ENCODE measurements around the gene EVI2A. TPM values are rescaled to one million over a fixed set of nuclear protein-coding genes. Genes with fewer than 3 reads are reported as not detected.

Gene EVI2A
- total and polyA plus RNA-seq, 10 of the 15 experiments (the other 5 are each of a cell fraction or from before 2014, with no cell fraction given): 4.6 to 78.3 (median 25.7) TPM

DNA sequence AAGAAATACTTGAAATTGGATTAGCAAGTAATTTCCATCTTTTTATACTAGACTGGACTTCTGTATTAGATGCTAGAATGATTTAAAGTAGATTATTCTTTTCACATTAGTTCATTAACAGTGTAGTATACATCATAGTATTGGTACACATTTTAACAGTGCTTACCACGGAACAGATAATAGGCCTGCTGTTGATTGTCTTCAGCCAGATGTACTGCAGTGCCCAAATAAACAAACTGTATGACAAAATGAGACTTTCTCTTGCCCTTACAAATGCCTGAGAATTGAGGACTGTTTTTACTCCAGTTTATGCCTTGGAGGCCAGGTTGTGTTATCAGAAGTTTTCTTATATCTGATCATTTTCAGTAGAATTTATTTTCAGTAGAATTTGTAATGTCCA lies 631 bp downstream of the EVI2A start:
- no peaks in the 10 kb centered on the region for H3K27me3 ChIP-seq (replicated peaks in 1 of 2; ENCODE audit: control insufficient read depth in 2 of 2, insufficient read depth in 2 of 2, low read length in 1 of 2)
- CTCF ChIA-PET: interaction anchor here (1.5 to 3.5 kb wide), 2 partner anchors 11 to 71 kb away, joined by 4 to 21 read pairs; no protein-coding TSS in a partner anchor
- H3K9ac ChIP-seq (ENCODE audit: control insufficient read depth, insufficient read depth, low read length): peak overlapping the region; percentile 54
- H3K4me1 ChIP-seq (ENCODE audit: control insufficient read depth, insufficient read depth, low read length): peaks cover 7% of the 10 kb centered on the region
- peaks cover 56% of the 10 kb centered on the region for H3K79me2 ChIP-seq (ENCODE audit: control insufficient read depth, insufficient read depth, low read length)
- BruUV-seq (replicated peaks): no TSS peak
- peak overlapping the region; percentile 95 for H3K27ac ChIP-seq (ENCODE audit: control insufficient read depth, insufficient read depth)
- in situ Hi-C loops (cut with MboI) (no loop called here), intact Hi-C loops (cut with micrococcal nuclease; ENCODE audit: unreplicated experiment) (no loop called here)
- 3% methylated on average over 1 of the region's 1 CpG for WGBS (ENCODE audit: insufficient coverage, insufficient replicate concordance, low lambda C conversion rate, missing lambda C conversion rate)
- no peak for TF ChIP-seq RBBP5 (conservative IDR thresholded peaks at IDR 0.05)
- TF ChIP-seq, protein P1, sequence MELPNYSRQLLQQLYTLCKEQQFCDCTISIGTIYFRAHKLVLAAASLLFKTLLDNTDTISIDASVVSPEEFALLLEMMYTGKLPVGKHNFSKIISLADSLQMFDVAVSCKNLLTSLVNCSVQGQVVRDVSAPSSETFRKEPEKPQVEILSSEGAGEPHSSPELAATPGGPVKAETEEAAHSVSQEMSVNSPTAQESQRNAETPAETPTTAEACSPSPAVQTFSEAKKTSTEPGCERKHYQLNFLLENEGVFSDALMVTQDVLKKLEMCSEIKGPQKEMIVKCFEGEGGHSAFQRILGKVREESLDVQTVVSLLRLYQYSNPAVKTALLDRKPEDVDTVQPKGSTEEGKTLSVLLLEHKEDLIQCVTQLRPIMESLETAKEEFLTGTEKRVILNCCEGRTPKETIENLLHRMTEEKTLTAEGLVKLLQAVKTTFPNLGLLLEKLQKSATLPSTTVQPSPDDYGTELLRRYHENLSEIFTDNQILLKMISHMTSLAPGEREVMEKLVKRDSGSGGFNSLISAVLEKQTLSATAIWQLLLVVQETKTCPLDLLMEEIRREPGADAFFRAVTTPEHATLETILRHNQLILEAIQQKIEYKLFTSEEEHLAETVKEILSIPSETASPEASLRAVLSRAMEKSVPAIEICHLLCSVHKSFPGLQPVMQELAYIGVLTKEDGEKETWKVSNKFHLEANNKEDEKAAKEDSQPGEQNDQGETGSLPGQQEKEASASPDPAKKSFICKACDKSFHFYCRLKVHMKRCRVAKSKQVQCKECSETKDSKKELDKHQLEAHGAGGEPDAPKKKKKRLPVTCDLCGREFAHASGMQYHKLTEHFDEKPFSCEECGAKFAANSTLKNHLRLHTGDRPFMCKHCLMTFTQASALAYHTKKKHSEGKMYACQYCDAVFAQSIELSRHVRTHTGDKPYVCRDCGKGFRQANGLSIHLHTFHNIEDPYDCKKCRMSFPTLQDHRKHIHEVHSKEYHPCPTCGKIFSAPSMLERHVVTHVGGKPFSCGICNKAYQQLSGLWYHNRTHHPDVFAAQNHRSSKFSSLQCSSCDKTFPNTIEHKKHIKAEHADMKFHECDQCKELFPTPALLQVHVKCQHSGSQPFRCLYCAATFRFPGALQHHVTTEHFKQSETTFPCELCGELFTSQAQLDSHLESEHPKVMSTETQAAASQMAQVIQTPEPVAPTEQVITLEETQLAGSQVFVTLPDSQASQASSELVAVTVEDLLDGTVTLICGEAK (IDR thresholded peaks at IDR 0.05; ENCODE audit: borderline replicate concordance): no peak
- no peak for TF ChIP-seq BRCA1 (IDR thresholded peaks at IDR 0.05; ENCODE audit: low read depth, low read length)
- TF ChIP-seq, protein P2, sequence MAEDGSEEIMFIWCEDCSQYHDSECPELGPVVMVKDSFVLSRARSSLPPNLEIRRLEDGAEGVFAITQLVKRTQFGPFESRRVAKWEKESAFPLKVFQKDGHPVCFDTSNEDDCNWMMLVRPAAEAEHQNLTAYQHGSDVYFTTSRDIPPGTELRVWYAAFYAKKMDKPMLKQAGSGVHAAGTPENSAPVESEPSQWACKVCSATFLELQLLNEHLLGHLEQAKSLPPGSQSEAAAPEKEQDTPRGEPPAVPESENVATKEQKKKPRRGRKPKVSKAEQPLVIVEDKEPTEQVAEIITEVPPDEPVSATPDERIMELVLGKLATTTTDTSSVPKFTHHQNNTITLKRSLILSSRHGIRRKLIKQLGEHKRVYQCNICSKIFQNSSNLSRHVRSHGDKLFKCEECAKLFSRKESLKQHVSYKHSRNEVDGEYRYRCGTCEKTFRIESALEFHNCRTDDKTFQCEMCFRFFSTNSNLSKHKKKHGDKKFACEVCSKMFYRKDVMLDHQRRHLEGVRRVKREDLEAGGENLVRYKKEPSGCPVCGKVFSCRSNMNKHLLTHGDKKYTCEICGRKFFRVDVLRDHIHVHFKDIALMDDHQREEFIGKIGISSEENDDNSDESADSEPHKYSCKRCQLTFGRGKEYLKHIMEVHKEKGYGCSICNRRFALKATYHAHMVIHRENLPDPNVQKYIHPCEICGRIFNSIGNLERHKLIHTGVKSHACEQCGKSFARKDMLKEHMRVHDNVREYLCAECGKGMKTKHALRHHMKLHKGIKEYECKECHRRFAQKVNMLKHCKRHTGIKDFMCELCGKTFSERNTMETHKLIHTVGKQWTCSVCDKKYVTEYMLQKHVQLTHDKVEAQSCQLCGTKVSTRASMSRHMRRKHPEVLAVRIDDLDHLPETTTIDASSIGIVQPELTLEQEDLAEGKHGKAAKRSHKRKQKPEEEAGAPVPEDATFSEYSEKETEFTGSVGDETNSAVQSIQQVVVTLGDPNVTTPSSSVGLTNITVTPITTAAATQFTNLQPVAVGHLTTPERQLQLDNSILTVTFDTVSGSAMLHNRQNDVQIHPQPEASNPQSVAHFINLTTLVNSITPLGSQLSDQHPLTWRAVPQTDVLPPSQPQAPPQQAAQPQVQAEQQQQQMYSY (CRISPR knock-in tag; IDR thresholded peaks at IDR 0.05): no peak
- TF ChIP-seq, protein P3, sequence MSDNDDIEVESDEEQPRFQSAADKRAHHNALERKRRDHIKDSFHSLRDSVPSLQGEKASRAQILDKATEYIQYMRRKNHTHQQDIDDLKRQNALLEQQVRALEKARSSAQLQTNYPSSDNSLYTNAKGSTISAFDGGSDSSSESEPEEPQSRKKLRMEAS (IDR thresholded peaks at IDR 0.05; ENCODE audit: low read depth, low read length): no peak
- no peak for TF ChIP-seq TCF12 (IDR thresholded peaks at IDR 0.05; ENCODE audit: low read depth, low read length)
- TF ChIP-seq SMAD1 (IDR thresholded peaks at IDR 0.05; ENCODE audit: low read depth, partially characterized antibody): no peak
- TF ChIP-seq WRNIP1 (IDR thresholded peaks at IDR 0.05; ENCODE audit: borderline replicate concordance, low read depth, low read length): no peak
- no peak for TF ChIP-seq STAT3 (IDR thresholded peaks at IDR 0.05; ENCODE audit: low read depth, low read length)
- no peak for TF ChIP-seq KLF5 (IDR thresholded peaks at IDR 0.05; ENCODE audit: partially characterized antibody)
- no peak for TF ChIP-seq RAD21 (IDR thresholded peaks at IDR 0.05; ENCODE audit: insufficient read depth, low read depth, low read length)
- TF ChIP-seq GATAD2B (conservative IDR thresholded peaks at IDR 0.05; ENCODE audit: low read depth): no peak
- no peak for TF ChIP-seq ZNF622 (IDR thresholded peaks at IDR 0.05)
- no peak for TF ChIP-seq CEBPB (IDR thresholded peaks at IDR 0.05; ENCODE audit: borderline replicate concordance in 1 of 2, low read depth in 2 of 2, low read length in 2 of 2)
- no peak for TF ChIP-seq CHD4 (IDR thresholded peaks at IDR 0.05)
- no peak for TF ChIP-seq DPF2 (IDR thresholded peaks at IDR 0.05)
- H3K4me3 ChIP-seq: peak overlapping the region; percentile 65
- H4K20me1 ChIP-seq (ENCODE audit: control insufficient read depth, insufficient read depth): no peaks in the 10 kb centered on the region
- peak overlapping the region; percentile 88 for H3K4me2 ChIP-seq (ENCODE audit: control insufficient read depth, insufficient read depth)
- RAD21 ChIA-PET (ENCODE audit: unreplicated experiment): interaction anchor here (0.6 to 3.3 kb wide), 6 partner anchors 8 to 70 kb away, joined by 3 to 39 read pairs (median 8); partner anchors contain the start of gene EVI2B
- no peak for FAIRE-seq
- no peak overlapping the region for H2AFZ ChIP-seq (ENCODE audit: control insufficient read depth, low read depth, low read length)
- H3K36me3 ChIP-seq (ENCODE audit: control insufficient read depth in 2 of 2, insufficient read depth in 2 of 2, low read length in 1 of 2): no peaks in the 10 kb centered on the region
- H3K9me3 ChIP-seq (replicated peaks; ENCODE audit: control insufficient read depth, insufficient read depth, low read length): no peaks in the 10 kb centered on the region
- ATAC-seq: peak; percentile 44
- POLR2A ChIA-PET: interaction anchor here (0.6 to 2.6 kb wide), 4 partner anchors 10 to 167 kb away, joined by 4 to 30 read pairs (median 5); no protein-coding TSS in a partner anchor
- DNase-seq (ENCODE audit: low read depth, low spot score): no peak
- SMC1A ChIA-PET (ENCODE audit: uncharacterized antibody, unreplicated experiment): interaction anchor here (0.8 to 9.5 kb wide), 7 partner anchors 12 to 315 kb away, joined by 3 to 101 read pairs (median 13); no protein-coding TSS in a partner anchor

Data from GM12878 (cell line).